HEK293 (cell line): ENCODE results near the gene SLC22A16.

ENCODE experiments used
- CTCF ChIA-PET: fragments of 350-600 bp; formaldehyde crosslinking; extraction: SDS; loops from one replicate; lab custom pipeline; 2021; ENCODE audit warnings: antibody characterized with exemption; lab: Yijun Ruan, JAX
- POLR2A ChIA-PET: fragments of 300-600 bp; formaldehyde crosslinking; extraction: SDS; loops from one replicate; lab custom pipeline; 2020; ENCODE audit warnings: antibody characterized with exemption, inconsistent platforms; lab: Yijun Ruan, JAX
- H3K27ac ChIP-seq: fragments of 200-500 bp; sonication (Bioruptor generic); 2 replicates; pipeline ENCODE4 v1.5.1; 2014; ENCODE audit warnings: low read depth, low read length, control low read depth, inconsistent platforms; ENCODE audit errors: extremely low read depth
- H3K36me3 ChIP-seq, 2 experiments: fragments of 200-500 bp in 1 of 2; sonication (Bioruptor generic) in 1 of 2; 1 replicate in 1 of 2; 2 replicates in 1 of 2; pipeline ENCODE4 v1.5.1; 2014 to 2017; ENCODE audit warnings: inconsistent platforms in 2 of 2, low read length in 2 of 2; ENCODE audit not compliant: control insufficient read depth in 2 of 2, insufficient read depth in 1 of 2
- H3K4me1 ChIP-seq: fragments of 200-500 bp; sonication (Bioruptor generic); 2 replicates; pipeline ENCODE4 v1.5.1; 2014; ENCODE audit warnings: mild to moderate bottlenecking, low read length, inconsistent platforms; ENCODE audit not compliant: control insufficient read depth, insufficient read depth
- H3K4me3 ChIP-seq: 2 replicates; pipeline ENCODE4 v1.5.1; 2011; ENCODE audit warnings: low read depth, mild to moderate bottlenecking, control low read depth, low read length, moderate library complexity
- H3K9me3 ChIP-seq: fragments of 200-500 bp; sonication (Bioruptor generic); 2 replicates; pipeline ENCODE4 v1.5.1; 2014; ENCODE audit warnings: low read depth, low read length, inconsistent platforms; ENCODE audit not compliant: control insufficient read depth, insufficient read depth
- EGR2 ChIP-seq: fragments of 450-650 bp; formaldehyde crosslinking; IDR thresholded peaks from 2 replicates; pipeline ENCODE4 v1.5.1; 2016; ENCODE audit warnings: low read depth, missing biosample characterization, missing genetic modification characterization
- GFI1B ChIP-seq: fragments of 450-650 bp; formaldehyde crosslinking; IDR thresholded peaks from 2 replicates; pipeline ENCODE4 v1.5.1; 2016; ENCODE audit warnings: missing biosample characterization, missing genetic modification characterization
- IKZF3 ChIP-seq: fragments of 450-650 bp; IDR thresholded peaks from 2 replicates; pipeline ENCODE4 v1.5.0; 2018; ENCODE audit warnings: missing biosample characterization, mild to moderate bottlenecking, missing genetic modification characterization, moderate library complexity
- SCRT1 ChIP-seq: fragments of 450-650 bp; formaldehyde crosslinking; IDR thresholded peaks from 2 replicates; pipeline ENCODE4 v1.5.1; 2016; ENCODE audit warnings: missing biosample characterization, missing genetic modification characterization, borderline replicate concordance
- ZIC2 ChIP-seq: fragments of 450-650 bp; formaldehyde crosslinking; IDR thresholded peaks from 2 replicates; pipeline ENCODE4 v1.5.1; 2016; ENCODE audit warnings: missing biosample characterization, missing genetic modification characterization
- ZNF157 ChIP-seq: fragments of 450-650 bp; formaldehyde crosslinking; IDR thresholded peaks from 2 replicates; pipeline ENCODE4 v1.5.1; 2016; ENCODE audit warnings: missing biosample characterization, missing genetic modification characterization
- ZNF175 ChIP-seq: fragments of 450-650 bp; formaldehyde crosslinking; IDR thresholded peaks from 2 replicates; pipeline ENCODE4 v1.5.1; 2016; ENCODE audit warnings: missing biosample characterization, missing genetic modification characterization
- ZNF416 ChIP-seq: fragments of 450-650 bp; formaldehyde crosslinking; IDR thresholded peaks from 2 replicates; pipeline ENCODE4 v1.5.1; 2016; ENCODE audit warnings: missing biosample characterization, missing genetic modification characterization
- ZNF433 ChIP-seq: fragments of 450-650 bp; formaldehyde crosslinking; IDR thresholded peaks from 2 replicates; pipeline ENCODE4 v1.5.1; 2016; ENCODE audit warnings: missing biosample characterization, missing genetic modification characterization, low read depth
- ZNF48 ChIP-seq: fragments of 450-650 bp; formaldehyde crosslinking; IDR thresholded peaks from 2 replicates; pipeline ENCODE4 v1.5.1; 2016; ENCODE audit warnings: missing biosample characterization, missing genetic modification characterization
- ZNF558 ChIP-seq: fragments of 450-650 bp; formaldehyde crosslinking; IDR thresholded peaks from 2 replicates; pipeline ENCODE4 v1.5.1; 2016; ENCODE audit warnings: missing biosample characterization, missing genetic modification characterization
- ZNF585B ChIP-seq: fragments of 450-650 bp; formaldehyde crosslinking; IDR thresholded peaks from 2 replicates; pipeline ENCODE4 v1.5.1; 2016; ENCODE audit warnings: missing biosample characterization, missing genetic modification characterization
- ZNF626 ChIP-seq: fragments of 450-650 bp; sonication (Bioruptor Pico); formaldehyde crosslinking; IDR thresholded peaks from 2 replicates; pipeline ENCODE4 v1.5.1; 2018; ENCODE audit warnings: missing biosample characterization, missing genetic modification characterization, inconsistent platforms
- ZXDB ChIP-seq: fragments of 450-650 bp; formaldehyde crosslinking; IDR thresholded peaks from 2 replicates; pipeline ENCODE4 v1.5.1; 2016; ENCODE audit warnings: missing biosample characterization, missing genetic modification characterization
- TF ChIP-seq, protein P1 (sequence below): fragments of 450-650 bp; formaldehyde crosslinking; IDR thresholded peaks from 2 replicates; pipeline ENCODE4 v1.5.1; 2017; ENCODE audit warnings: missing biosample characterization, missing genetic modification characterization
- TF ChIP-seq, protein P2 (sequence below): fragments of 450-650 bp; formaldehyde crosslinking; conservative IDR thresholded peaks from 2 replicates; pipeline ENCODE4 v1.5.1; 2016; ENCODE audit warnings: low read depth, missing biosample characterization, missing genetic modification characterization
- TF ChIP-seq, protein P3 (sequence below): fragments of 450-650 bp; formaldehyde crosslinking; IDR thresholded peaks from 2 replicates; pipeline ENCODE4 v1.5.1; 2017; ENCODE audit warnings: missing biosample characterization, mild to moderate bottlenecking, missing genetic modification characterization, moderate library complexity

SLC22A16 gene

DNA sequence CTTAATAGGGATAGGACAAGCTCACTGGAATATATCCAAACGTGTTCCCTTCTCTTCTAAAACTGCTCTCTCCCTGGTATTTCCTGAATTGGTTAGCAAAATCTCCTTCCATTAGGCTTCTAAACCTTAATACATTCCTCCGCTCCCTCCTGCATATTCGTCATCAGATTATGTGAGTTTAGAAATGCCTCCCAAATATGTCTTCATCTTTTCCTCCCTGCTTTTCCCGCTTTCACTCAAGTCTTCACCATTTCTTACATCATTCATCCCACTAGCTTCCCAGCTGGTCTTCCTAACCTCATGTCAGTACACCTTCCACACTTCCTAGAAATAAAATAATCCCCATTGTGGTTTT is 26.9 kb downstream of the SLC22A16 start:
- POLR2A ChIA-PET: no interaction called here
- Histone ChIP-seq H3K4me1 (no peaks in the 10 kb centered on the region), H3K36me3 (no peaks in the 10 kb centered on the region), H3K27ac (no peak overlapping the region), H3K9me3 (no peaks in the 10 kb centered on the region), H3K4me3 (no peak overlapping the region)
- CTCF ChIA-PET: interaction anchor here (0.6 kb wide), 1 partner anchor 1637 kb away, joined by 5 read pairs; no protein-coding TSS in a partner anchor
- TF ChIP-seq GFI1B (tag by site-specific recombination) (no peak), ZNF157 (no peak), ZNF585B (tag by site-specific recombination) (no peak), EGR2 (tag by site-specific recombination) (no peak), ZNF416 (tag by site-specific recombination) (no peak), ZXDB (tag by site-specific recombination) (no peak), ZNF558 (tag by site-specific recombination) (no peak), ZNF175 (tag by site-specific recombination) (no peak), IKZF3 (tag by site-specific recombination) (no peak), ZNF48 (tag by site-specific recombination) (no peak), SCRT1 (no peak), ZNF433 (no peak)
- TF ChIP-seq, protein P1, sequence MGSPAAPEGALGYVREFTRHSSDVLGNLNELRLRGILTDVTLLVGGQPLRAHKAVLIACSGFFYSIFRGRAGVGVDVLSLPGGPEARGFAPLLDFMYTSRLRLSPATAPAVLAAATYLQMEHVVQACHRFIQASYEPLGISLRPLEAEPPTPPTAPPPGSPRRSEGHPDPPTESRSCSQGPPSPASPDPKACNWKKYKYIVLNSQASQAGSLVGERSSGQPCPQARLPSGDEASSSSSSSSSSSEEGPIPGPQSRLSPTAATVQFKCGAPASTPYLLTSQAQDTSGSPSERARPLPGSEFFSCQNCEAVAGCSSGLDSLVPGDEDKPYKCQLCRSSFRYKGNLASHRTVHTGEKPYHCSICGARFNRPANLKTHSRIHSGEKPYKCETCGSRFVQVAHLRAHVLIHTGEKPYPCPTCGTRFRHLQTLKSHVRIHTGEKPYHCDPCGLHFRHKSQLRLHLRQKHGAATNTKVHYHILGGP (tag by site-specific recombination): no peak
- TF ChIP-seq, protein P2, sequence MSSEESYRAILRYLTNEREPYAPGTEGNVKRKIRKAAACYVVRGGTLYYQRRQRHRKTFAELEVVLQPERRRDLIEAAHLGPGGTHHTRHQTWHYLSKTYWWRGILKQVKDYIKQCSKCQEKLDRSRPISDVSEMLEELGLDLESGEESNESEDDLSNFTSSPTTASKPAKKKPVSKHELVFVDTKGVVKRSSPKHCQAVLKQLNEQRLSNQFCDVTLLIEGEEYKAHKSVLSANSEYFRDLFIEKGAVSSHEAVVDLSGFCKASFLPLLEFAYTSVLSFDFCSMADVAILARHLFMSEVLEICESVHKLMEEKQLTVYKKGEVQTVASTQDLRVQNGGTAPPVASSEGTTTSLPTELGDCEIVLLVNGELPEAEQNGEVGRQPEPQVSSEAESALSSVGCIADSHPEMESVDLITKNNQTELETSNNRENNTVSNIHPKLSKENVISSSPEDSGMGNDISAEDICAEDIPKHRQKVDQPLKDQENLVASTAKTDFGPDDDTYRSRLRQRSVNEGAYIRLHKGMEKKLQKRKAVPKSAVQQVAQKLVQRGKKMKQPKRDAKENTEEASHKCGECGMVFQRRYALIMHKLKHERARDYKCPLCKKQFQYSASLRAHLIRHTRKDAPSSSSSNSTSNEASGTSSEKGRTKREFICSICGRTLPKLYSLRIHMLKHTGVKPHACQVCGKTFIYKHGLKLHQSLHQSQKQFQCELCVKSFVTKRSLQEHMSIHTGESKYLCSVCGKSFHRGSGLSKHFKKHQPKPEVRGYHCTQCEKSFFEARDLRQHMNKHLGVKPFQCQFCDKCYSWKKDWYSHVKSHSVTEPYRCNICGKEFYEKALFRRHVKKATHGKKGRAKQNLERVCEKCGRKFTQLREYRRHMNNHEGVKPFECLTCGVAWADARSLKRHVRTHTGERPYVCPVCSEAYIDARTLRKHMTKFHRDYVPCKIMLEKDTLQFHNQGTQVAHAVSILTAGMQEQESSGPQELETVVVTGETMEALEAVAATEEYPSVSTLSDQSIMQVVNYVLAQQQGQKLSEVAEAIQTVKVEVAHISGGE: no peak

DNA sequence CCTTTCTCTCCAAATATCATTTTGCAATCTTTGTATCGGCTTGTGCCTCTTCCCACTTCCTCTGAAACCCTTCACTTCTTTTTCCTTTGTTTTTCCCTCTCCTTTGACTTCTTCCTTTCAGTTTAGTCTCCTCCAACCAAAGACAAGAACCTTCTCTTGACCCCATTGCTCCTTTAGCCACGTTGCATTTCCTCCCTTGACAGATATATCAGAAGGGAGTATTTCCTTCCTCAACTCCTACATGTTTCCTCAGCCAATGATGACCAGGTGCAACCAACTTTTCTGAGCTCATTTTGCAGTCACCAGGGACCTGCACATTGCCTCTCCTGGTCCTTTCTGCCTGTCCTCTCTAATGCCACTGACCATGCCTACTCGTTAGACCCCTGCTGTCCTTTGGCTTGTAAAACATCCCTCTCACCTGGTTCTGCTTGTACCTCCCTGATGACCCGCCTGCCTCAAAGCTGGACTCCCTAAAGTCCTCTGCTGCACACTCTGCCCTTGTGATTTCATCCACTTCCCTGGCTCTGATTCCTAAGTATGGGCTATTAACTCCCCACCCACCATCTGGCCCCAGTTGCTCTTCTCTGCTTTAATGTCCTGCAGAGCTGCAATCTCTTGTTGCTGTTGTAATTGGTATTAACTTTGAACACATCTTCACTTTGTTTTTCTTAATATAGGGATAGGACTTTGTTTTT is 27.4 kb downstream of the SLC22A16 start:
- no peaks in the 10 kb centered on the region for H3K9me3 ChIP-seq
- no peaks in the 10 kb centered on the region for H3K4me1 ChIP-seq
- ChIA-PET POLR2A (no interaction called here), CTCF (no interaction called here)
- no peak overlapping the region for H3K4me3 ChIP-seq
- no peak overlapping the region for H3K27ac ChIP-seq
- no peaks in the 10 kb centered on the region for H3K36me3 ChIP-seq
- TF ChIP-seq ZIC2 (tag by site-specific recombination) (no peak), ZNF626 (tag by site-specific recombination) (no peak), GFI1B (tag by site-specific recombination) (no peak)
- TF ChIP-seq, protein P3, sequence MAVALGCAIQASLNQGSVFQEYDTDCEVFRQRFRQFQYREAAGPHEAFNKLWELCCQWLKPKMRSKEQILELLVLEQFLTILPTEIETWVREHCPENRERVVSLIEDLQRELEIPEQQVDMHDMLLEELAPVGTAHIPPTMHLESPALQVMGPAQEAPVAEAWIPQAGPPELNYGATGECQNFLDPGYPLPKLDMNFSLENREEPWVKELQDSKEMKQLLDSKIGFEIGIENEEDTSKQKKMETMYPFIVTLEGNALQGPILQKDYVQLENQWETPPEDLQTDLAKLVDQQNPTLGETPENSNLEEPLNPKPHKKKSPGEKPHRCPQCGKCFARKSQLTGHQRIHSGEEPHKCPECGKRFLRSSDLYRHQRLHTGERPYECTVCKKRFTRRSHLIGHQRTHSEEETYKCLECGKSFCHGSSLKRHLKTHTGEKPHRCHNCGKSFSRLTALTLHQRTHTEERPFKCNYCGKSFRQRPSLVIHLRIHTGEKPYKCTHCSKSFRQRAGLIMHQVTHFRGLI (tag by site-specific recombination): no peak
